SK-N-SH (cell line): Measurements from ENCODE around the gene AUTS2. TPM values are rescaled to one million over a fixed set of nuclear protein-coding genes. Genes with fewer than 3 reads are reported as not detected.

Experiments used
- CTCF ChIA-PET: fragments of 300-600, 350-600 bp; formaldehyde crosslinking; extraction: SDS; loops from one replicate; lab custom pipeline; 2021; lab: Yijun Ruan, JAX
- POLR2A ChIA-PET: fragments of 350-600 bp; sonication (Branson Sonifier 250); formaldehyde crosslinking; extraction: SDS; loops from one replicate; lab custom pipeline; 2020; ENCODE audit warnings: antibody characterized with exemption, inconsistent platforms; lab: Yijun Ruan, JAX
- DNase-seq: peaks from one replicate; pipeline ENCODE4 v3.0.0; 2012
- H2AFZ ChIP-seq: fragments of 200-600 bp; sonication (generic); 2 replicates; pipeline ENCODE4 v1.8.1; 2016; ENCODE audit warnings: antibody characterized with exemption, mild to moderate bottlenecking, low read depth
- H3F3A ChIP-seq: fragments of 200-600 bp; sonication (generic); replicated peaks from 2 replicates; pipeline ENCODE3; 2016; ENCODE audit warnings: antibody characterized with exemption, mild to moderate bottlenecking; ENCODE audit not compliant: insufficient read depth
- H3K27ac ChIP-seq, 2 experiments: fragments of 200-500 bp in 1 of 2; fragments of 200-600 bp in 1 of 2; sonication (Bioruptor generic) in 1 of 2; sonication (generic), shearing (Covaris generic) in 1 of 2; 2 replicates each; pipeline versions ENCODE4 v1.5.1 to v1.6.1; 2014 to 2016; ENCODE audit warnings: low read depth in 2 of 2, inconsistent platforms in 1 of 2, low read length in 1 of 2, mild to moderate bottlenecking in 1 of 2, mixed read lengths in 1 of 2
- H3K27me3 ChIP-seq: fragments of 200-600 bp; sonication (generic), shearing (Covaris generic); 2 replicates; pipeline ENCODE4 v1.6.1; 2016; ENCODE audit warnings: mixed run types; ENCODE audit not compliant: insufficient read depth
- H3K36me3 ChIP-seq, 2 experiments: fragments of 200-500 bp in 1 of 2; fragments of 200-600 bp in 1 of 2; sonication (Bioruptor generic) in 1 of 2; sonication (generic) in 1 of 2; replicated peaks in 1 of 2; 2 replicates each; pipeline versions ENCODE3 to v1.5.1; 2014 to 2016; ENCODE audit warnings: low read length in 1 of 2, mild to moderate bottlenecking in 1 of 2; ENCODE audit not compliant: insufficient read depth in 2 of 2, control insufficient read depth in 1 of 2
- H3K4me1 ChIP-seq, 2 experiments: fragments of 200-500 bp in 1 of 2; fragments of 200-600 bp in 1 of 2; sonication (Bioruptor generic) in 1 of 2; sonication (generic), shearing (Covaris generic) in 1 of 2; 2 replicates each; pipeline versions ENCODE4 v1.5.1 to v1.6.1; 2014 to 2016; ENCODE audit warnings: low read depth in 1 of 2, low read length in 1 of 2, mixed run types in 1 of 2; ENCODE audit not compliant: insufficient read depth in 2 of 2, control insufficient read depth in 1 of 2
- H3K4me2 ChIP-seq: fragments of 200-600 bp; sonication (generic), shearing (Covaris generic); 2 replicates; pipeline ENCODE4 v1.6.1; 2017; ENCODE audit warnings: mixed run types
- H3K4me3 ChIP-seq, 2 experiments: fragments of 200-500 bp in 1 of 2; fragments of 200-600 bp in 1 of 2; sonication (Bioruptor generic) in 1 of 2; sonication (generic), shearing (Covaris generic) in 1 of 2; 2 replicates each; pipeline versions ENCODE4 v1.5.1 to v1.8.1; 2014 to 2016; ENCODE audit warnings: low read depth in 2 of 2, inconsistent platforms in 1 of 2, low read length in 1 of 2, mild to moderate bottlenecking in 1 of 2, mixed read lengths in 1 of 2, moderate library complexity in 1 of 2
- H3K79me2 ChIP-seq: fragments of 200-600 bp; sonication (generic); 2 replicates; pipeline ENCODE4 v1.8.1; 2017; ENCODE audit warnings: mild to moderate bottlenecking; ENCODE audit not compliant: insufficient read depth
- H3K9ac ChIP-seq: fragments of 200-600 bp; sonication (generic); 2 replicates; pipeline ENCODE4 v1.6.1; 2017; ENCODE audit warnings: mixed run types
- H3K9me2 ChIP-seq: fragments of 200-600 bp; sonication (generic); 2 replicates; pipeline ENCODE4 v1.6.1; 2017; ENCODE audit warnings: mixed run types
- H3K9me3 ChIP-seq: fragments of 200-600 bp; sonication (generic); 2 replicates; pipeline ENCODE4 v1.6.1; 2017; ENCODE audit warnings: mixed run types, mild to moderate bottlenecking, moderate library complexity
- H4K20me1 ChIP-seq: fragments of 200-600 bp; sonication (generic); 2 replicates; pipeline ENCODE4 v1.6.1; 2017; ENCODE audit warnings: mild to moderate bottlenecking, mixed run types; ENCODE audit not compliant: insufficient read depth
- ELF1 ChIP-seq: IDR thresholded peaks from 2 replicates; pipeline ENCODE4 v1.4.0; 2012
- GABPA ChIP-seq: IDR thresholded peaks from 2 replicates; pipeline ENCODE4 v1.4.0; 2012; ENCODE audit warnings: low read depth, mild to moderate bottlenecking
- MEF2A ChIP-seq: IDR thresholded peaks from 2 replicates; pipeline ENCODE4 v1.4.0; 2012; ENCODE audit warnings: low read depth, borderline replicate concordance
- NRF1 ChIP-seq: IDR thresholded peaks from 2 replicates; pipeline ENCODE4 v1.6.1; 2012; ENCODE audit warnings: low read depth, mild to moderate bottlenecking, low read length
- POLR2AphosphoS5 ChIP-seq: IDR thresholded peaks from 2 replicates; pipeline ENCODE4 v1.6.1; 2012; ENCODE audit warnings: low read depth, low read length
- RFX5 ChIP-seq: IDR thresholded peaks from 2 replicates; pipeline ENCODE4 v1.6.1; 2012; ENCODE audit warnings: mild to moderate bottlenecking, improper control_type of control experiment, low read length
- RXRA ChIP-seq: IDR thresholded peaks from 2 replicates; pipeline ENCODE4 v1.4.0; 2012; ENCODE audit warnings: low read depth, mild to moderate bottlenecking, borderline replicate concordance
- SIN3A ChIP-seq: IDR thresholded peaks from 2 replicates; pipeline ENCODE4 v1.6.1; 2012; ENCODE audit warnings: low read depth, mild to moderate bottlenecking, low read length, moderate library complexity, borderline replicate concordance
- TCF12 ChIP-seq: IDR thresholded peaks from 2 replicates; pipeline ENCODE4 v1.4.0; 2012
- TEAD4 ChIP-seq: IDR thresholded peaks from 2 replicates; pipeline ENCODE4 v1.4.0; 2012; ENCODE audit warnings: mild to moderate bottlenecking, borderline replicate concordance; ENCODE audit not compliant: insufficient read depth
- WGBS: methylation state at CpG from one replicate; pipeline ENCODE4 v1.1.6; 2017; ENCODE audit warnings: low lambda C conversion rate; 5-methylcytosine and 5-hydroxymethylcytosine counted together
- polyA plus RNA-seq, 3 experiments: library from polyadenylated mRNA; depleted of rRNA; stranded (reverse); fragments of >200 nt; gene quantifications; 2 replicates each; pipeline ENCODE4 v1.2.3, GENCODE V29; 2012
- TF ChIP-seq, protein P1 (sequence below): fragments of 150-350 bp; IDR thresholded peaks from 2 replicates; pipeline ENCODE4 v1.6.1; 2016; ENCODE audit warnings: mild to moderate bottlenecking, low read depth, low read length
- TF ChIP-seq, protein P2 (sequence below): IDR thresholded peaks from 2 replicates; pipeline ENCODE4; 2012
- TF ChIP-seq, protein P3 (sequence below): IDR thresholded peaks from 2 replicates; pipeline ENCODE4 v1.6.1; 2012; ENCODE audit warnings: mild to moderate bottlenecking, low read depth, low read length, moderate library complexity

The AUTS2 gene
- polyA plus RNA-seq, 1 of the 3 experiments (the other 2 are of a cell fraction), result 15.6 TPM

DNA sequence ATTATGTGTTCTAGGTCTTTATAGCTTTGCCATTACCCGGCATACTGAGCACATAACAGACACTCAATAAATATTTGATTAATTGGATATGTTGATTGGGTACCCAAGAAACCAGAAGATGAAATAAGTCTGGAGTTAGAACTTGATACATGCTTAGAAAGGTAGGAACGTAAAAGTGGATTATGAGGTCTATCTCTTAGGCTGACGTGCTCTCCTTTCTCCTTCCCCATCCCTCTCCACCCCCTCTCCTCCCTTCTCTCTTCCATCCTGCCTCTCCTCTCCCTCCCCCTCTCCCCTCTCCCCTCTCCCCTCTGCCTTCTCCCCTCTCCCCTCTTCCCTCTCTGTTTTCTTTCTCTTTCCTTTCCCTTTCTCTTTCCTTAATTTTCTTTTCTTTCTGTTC, 34.0 kb downstream of the AUTS2 start:
- Histone ChIP-seq H3K4me1 (peaks cover 8 to 29% of the 10 kb centered on the region in 2 experiments; a peak in 3 of 4 replicates), H3K36me3 (no peaks in the 10 kb centered on the region), H3K9ac (no peak overlapping the region), H3K27ac (no peak overlapping the region), H3F3A (peaks cover 12% of the 10 kb centered on the region), H4K20me1 (peaks cover 32% of the 10 kb centered on the region), H3K27me3 (no peaks in the 10 kb centered on the region), H3K79me2 (peaks cover 56% of the 10 kb centered on the region), H3K9me2 (no peaks in the 10 kb centered on the region), H3K4me3 (no peak overlapping the region), H2AFZ (no peak overlapping the region), H3K4me2 (no peak overlapping the region), H3K9me3 (no peaks in the 10 kb centered on the region)
- ChIA-PET POLR2A (no interaction called here), CTCF (interaction anchor here (0.9 to 1.0 kb wide), 2 partner anchors 19 to 22 kb away, joined by 3 to 4 read pairs; no protein-coding TSS in a partner anchor)
- DNase-seq, result no peak
- 93% methylated on average over 3 of the region's 3 CpGs for WGBS
- TF ChIP-seq RXRA (no peak), NRF1 (no peak), ELF1 (no peak), MEF2A (no peak), RFX5 (no peak), GABPA (no peak), SIN3A (no peak)
- TF ChIP-seq, protein P1, sequence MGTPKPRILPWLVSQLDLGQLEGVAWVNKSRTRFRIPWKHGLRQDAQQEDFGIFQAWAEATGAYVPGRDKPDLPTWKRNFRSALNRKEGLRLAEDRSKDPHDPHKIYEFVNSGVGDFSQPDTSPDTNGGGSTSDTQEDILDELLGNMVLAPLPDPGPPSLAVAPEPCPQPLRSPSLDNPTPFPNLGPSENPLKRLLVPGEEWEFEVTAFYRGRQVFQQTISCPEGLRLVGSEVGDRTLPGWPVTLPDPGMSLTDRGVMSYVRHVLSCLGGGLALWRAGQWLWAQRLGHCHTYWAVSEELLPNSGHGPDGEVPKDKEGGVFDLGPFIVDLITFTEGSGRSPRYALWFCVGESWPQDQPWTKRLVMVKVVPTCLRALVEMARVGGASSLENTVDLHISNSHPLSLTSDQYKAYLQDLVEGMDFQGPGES, result no peak

DNA sequence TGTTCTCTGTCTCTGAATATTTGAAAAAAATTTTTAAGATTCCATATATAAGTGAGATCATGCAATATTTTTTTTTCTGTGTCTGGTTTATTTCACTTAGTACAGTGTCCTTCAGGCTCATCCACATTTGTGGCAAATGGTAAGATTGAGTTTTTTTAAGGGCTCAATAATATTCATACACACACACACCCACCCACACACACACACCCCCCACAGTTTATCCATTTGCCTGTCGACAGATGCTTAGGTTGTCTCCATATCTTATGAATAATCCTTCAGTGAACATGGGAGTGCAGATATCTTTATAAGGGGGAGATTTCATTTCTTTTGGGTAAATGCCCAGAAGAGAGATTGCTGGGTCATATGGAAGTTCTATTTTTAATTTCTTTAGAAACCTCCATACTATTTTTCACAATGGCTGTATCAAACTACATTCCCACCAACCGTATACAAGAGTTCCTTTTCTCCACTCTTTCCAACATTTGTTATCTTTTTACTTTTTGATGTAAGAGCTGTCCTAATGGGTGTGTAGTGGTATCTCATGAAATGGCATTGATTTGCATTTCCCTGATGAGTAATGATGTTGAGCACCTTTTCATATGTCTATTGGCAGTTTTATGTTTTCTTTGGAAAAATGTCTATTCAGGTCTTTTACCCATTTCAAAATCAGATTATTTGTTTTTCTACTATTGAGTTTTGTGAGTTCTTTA, 35.0 kb downstream of the AUTS2 start:
- ChIA-PET CTCF (interaction anchor here (0.6 kb wide), 1 partner anchor 299 kb away, joined by 3 read pairs; no protein-coding TSS in a partner anchor), POLR2A (no interaction called here)
- no peaks in the 10 kb centered on the region for H3K27me3 ChIP-seq
- peaks cover 8 to 29% of the 10 kb centered on the region in 2 experiments; a peak in 3 of 4 replicates for H3K4me1 ChIP-seq
- no peaks in the 10 kb centered on the region for H3K36me3 ChIP-seq
- H4K20me1 ChIP-seq, result peaks cover 38% of the 10 kb centered on the region
- no peak overlapping the region for H3K9ac ChIP-seq
- H3K4me2 ChIP-seq, result peak overlapping the region; percentile 3; the same call in 1 of the 2 replicates
- no peak overlapping the region; a peak in 1 of 4 replicates for H3K4me3 ChIP-seq
- TF ChIP-seq POLR2AphosphoS5, result no peak
- TF ChIP-seq, protein P2, sequence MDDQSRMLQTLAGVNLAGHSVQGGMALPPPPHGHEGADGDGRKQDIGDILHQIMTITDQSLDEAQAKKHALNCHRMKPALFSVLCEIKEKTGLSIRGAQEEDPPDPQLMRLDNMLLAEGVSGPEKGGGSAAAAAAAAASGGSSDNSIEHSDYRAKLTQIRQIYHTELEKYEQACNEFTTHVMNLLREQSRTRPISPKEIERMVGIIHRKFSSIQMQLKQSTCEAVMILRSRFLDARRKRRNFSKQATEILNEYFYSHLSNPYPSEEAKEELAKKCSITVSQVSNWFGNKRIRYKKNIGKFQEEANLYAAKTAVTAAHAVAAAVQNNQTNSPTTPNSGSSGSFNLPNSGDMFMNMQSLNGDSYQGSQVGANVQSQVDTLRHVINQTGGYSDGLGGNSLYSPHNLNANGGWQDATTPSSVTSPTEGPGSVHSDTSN, result peak; percentile 60
- peak; percentile 85 for TF ChIP-seq TCF12
- 0 out of 2 replicates have a peak, but pooled peaks have one; percentile 61 for TF ChIP-seq MEF2A
- TF ChIP-seq, protein P3, sequence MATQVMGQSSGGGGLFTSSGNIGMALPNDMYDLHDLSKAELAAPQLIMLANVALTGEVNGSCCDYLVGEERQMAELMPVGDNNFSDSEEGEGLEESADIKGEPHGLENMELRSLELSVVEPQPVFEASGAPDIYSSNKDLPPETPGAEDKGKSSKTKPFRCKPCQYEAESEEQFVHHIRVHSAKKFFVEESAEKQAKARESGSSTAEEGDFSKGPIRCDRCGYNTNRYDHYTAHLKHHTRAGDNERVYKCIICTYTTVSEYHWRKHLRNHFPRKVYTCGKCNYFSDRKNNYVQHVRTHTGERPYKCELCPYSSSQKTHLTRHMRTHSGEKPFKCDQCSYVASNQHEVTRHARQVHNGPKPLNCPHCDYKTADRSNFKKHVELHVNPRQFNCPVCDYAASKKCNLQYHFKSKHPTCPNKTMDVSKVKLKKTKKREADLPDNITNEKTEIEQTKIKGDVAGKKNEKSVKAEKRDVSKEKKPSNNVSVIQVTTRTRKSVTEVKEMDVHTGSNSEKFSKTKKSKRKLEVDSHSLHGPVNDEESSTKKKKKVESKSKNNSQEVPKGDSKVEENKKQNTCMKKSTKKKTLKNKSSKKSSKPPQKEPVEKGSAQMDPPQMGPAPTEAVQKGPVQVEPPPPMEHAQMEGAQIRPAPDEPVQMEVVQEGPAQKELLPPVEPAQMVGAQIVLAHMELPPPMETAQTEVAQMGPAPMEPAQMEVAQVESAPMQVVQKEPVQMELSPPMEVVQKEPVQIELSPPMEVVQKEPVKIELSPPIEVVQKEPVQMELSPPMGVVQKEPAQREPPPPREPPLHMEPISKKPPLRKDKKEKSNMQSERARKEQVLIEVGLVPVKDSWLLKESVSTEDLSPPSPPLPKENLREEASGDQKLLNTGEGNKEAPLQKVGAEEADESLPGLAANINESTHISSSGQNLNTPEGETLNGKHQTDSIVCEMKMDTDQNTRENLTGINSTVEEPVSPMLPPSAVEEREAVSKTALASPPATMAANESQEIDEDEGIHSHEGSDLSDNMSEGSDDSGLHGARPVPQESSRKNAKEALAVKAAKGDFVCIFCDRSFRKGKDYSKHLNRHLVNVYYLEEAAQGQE, result no peak
- peak; percentile 45; the same call in 1 of the 2 replicates for TF ChIP-seq TEAD4
- H3K79me2 ChIP-seq, result peaks cover 49% of the 10 kb centered on the region
- peaks cover 12% of the 10 kb centered on the region for H3F3A ChIP-seq
- H2AFZ ChIP-seq, result no peak overlapping the region
- DNase-seq, result no peak
- 37% methylated on average over 2 of the region's 2 CpGs for WGBS
- H3K9me2 ChIP-seq, result no peaks in the 10 kb centered on the region
- no peaks in the 10 kb centered on the region for H3K9me3 ChIP-seq
- peak overlapping the region in 1 of 2 experiments; percentile 46; a peak in 2 of 4 replicates for H3K27ac ChIP-seq
